RKO (cell line): ENCODE results near the gene GPER1.

ENCODE experiments used
- DNase-seq: peaks from one replicate; pipeline ENCODE4 v3.0.0-alpha.2; 2016; ENCODE audit warnings: low spot score

Gene GPER1

DNA sequence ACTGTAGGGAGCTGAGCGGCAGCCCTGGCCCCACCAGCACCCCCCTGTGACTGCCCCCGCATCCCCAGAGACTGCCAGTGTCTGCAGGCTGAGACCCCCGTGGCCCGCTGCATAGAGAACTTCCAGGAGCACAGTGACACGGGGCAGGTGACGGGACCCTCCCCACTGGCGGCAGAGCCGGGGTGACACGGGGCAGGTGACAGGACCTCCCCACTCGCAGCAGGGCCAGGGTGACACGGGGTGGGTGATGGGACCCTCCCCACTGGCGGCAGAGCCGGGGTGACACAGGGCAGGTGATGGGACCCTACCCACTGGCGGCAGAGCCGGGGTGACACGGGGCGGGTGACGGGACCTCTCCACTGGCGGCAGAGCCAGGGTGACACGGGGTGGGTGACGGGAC, 2.3 kb downstream of the GPER1 start:
- no peak for DNase-seq

DNA sequence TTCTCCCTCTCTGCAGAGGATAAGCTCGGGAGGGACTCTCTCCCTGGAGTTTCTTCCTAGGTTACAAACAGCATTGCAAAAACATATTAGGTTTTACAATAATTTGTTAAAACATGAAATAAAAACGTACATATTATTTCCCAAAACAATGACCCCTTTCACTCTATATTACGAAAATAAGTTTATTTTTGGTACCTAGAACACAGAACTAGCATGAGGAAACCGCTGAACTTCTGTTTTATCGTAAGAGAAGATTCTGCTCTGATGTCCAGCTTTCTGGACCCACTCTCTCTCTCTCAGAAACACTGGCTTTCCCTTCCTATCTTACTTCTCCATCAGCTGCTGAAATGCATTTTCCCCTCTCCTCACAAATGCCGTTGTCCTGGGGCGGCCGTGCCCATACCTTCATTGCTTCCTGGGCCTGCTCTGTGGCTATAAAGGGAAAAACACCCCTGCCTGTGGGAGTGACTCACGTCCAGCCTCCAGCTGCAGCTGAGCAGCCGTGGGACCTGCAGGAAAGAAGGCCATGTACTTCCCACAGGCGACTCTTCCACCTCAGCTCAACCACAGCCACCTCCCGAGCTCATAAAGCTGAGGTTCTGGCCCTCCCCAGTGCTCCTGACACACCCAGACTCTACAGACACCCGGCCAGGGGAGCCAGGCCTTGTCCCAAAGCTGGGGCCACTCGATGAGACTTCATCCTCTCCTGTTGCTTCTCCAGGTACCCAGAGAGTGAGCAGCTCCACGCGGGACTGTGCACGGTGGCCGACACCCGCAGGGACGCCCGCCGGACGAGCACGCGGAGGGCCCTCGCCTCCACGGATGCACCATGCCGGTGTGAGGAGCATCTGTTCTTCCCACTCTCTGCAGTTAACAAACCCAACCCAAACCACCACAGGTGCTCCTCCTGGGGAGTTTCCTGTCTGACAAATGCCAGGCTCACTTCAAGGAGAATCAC, 3.1 kb downstream of the GPER1 start:
- no peak for DNase-seq

DNA sequence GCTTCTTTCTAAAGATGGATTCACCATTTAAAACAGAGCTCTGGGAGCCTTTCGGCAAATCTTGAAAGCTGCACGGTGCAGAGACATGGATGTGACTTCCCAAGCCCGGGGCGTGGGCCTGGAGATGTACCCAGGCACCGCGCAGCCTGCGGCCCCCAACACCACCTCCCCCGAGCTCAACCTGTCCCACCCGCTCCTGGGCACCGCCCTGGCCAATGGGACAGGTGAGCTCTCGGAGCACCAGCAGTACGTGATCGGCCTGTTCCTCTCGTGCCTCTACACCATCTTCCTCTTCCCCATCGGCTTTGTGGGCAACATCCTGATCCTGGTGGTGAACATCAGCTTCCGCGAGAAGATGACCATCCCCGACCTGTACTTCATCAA, 3.7 kb downstream of the GPER1 start:
- no peak for DNase-seq

DNA sequence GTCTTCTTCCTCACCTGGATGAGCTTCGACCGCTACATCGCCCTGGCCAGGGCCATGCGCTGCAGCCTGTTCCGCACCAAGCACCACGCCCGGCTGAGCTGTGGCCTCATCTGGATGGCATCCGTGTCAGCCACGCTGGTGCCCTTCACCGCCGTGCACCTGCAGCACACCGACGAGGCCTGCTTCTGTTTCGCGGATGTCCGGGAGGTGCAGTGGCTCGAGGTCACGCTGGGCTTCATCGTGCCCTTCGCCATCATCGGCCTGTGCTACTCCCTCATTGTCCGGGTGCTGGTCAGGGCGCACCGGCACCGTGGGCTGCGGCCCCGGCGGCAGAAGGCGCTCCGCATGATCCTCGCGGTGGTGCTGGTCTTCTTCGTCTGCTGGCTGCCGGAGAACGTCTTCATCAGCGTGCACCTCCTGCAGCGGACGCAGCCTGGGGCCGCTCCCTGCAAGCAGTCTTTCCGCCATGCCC, 4.3 kb downstream of the GPER1 start:
- DNase-seq: no peak

GRCh38 chr7:1092806-1093501, 5.0 kb downstream of the GPER1 start:
- no peak for DNase-seq

- no peak for DNase-seq
These were observed 5.6 kb downstream of the GPER1 start for GRCh38 chr7:1093502-1093843.

DNA sequence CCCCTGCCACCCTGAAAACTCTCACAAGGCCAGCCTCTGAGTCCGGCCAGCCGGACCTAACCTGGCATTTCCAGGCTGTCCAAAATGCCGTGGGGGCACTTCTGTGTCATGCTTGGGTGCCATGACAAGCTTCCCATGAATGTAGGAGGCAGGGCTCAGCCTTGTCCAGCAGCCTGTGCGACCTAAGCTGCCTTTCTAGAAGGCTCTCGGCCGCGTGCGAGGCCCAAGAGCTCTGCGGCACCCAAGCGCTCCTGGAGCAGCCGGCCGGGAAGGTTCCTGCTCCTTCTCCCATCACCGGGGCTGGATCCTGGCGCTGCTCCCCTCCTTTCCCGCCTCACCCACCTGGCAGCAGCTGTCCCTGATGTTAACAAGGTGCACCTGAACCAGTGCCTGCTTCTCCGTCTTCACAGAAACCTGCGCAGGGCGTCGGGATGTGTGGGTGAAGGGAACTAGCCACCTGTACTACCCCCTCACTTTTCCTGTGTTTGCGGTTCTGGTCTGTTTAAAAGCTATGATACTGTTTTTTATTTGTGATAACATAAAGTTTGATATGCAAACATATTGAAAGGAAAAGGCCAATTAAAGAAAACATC, 6.1 kb downstream of the GPER1 start:
- no peak for DNase-seq

DNA sequence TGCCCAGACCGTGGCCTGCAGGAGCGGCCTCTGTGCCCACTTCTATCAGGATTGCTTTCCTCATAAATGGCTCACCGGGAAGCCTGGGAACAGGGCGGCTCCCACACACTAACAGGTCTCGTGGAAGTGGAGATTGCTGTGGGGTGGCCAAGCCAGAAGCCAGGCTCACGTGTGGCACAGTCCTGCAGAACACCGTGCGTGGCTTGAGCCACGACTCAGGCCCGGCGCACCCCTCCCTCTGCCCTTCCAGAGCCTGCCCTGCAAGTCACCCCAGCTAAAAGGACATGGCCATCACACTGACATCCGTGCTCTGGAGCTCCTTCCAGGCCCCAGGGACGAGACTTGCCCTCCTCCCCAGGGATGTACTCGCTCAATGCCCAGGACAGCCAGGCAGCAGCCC, 7.0 kb downstream of the GPER1 start:
- no peak for DNase-seq

- DNase-seq: no peak
These were observed 7.8 kb downstream of the GPER1 start for GRCh38 chr7:1095621-1096155.

DNA sequence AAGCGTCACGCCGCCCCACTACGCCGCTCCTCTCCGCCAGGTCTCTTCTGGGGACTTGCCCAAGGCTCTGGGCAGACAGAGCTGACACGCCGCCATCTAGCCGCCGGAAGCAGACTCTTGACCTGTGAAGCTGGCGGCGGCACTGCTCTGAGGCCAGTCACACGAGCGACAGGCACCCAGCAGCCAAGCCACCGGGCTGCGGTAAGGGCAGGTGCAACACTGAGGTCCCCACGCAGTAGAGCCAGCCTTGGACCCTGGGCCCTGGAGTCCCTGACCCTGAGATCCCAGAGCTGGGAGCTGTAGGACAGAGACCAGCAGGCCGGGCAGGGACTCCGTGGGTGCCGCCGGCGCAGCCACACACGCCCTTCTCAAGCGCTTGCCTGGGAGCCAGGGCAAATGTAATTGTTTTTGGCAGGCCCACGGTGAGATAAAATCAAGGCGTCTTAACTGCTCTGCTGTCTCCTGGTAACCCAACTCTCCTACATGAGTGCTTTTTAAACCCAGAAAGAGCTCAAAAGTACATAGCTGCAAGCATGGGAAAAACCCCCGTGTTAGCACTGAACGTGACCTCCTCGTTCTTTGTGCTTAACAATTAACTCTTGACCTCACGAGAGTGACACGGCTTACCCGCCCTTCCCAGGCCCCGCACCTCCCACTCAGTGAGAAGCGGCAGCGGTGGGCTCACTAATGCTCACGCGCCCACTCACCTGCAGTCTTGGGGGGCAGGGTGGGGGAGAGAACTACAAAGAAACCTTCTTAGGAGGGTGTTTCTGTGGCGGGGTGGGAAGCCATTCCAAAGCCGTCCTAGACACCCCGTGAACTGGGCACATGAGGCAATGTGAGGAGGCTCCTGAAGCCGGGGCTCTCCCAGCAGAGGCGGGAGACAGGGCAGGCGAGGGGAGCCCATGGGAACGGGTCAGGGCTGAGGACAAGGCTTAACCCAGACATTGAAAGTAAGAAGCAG, 8.5 kb downstream of the GPER1 start:
- DNase-seq: no peak

DNA sequence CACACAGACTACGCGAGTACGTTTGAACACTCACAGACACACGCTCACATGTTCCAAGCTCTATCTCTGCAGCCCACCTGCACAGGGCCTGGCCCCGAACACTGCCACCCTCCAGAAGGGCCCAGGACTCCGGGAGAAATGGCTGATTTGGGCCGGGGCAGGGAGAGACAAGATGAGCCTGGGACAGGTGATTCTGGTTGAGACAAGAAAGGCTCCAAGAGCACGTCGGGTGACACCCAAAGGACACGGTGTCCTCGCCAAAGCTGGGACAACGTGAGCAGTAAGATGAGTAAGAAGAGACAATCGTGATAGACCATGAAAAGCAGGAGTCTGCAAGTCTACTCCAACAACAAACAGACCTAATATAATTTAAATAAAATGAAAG, 9.2 kb downstream of the GPER1 start:
- no peak for DNase-seq

DNA sequence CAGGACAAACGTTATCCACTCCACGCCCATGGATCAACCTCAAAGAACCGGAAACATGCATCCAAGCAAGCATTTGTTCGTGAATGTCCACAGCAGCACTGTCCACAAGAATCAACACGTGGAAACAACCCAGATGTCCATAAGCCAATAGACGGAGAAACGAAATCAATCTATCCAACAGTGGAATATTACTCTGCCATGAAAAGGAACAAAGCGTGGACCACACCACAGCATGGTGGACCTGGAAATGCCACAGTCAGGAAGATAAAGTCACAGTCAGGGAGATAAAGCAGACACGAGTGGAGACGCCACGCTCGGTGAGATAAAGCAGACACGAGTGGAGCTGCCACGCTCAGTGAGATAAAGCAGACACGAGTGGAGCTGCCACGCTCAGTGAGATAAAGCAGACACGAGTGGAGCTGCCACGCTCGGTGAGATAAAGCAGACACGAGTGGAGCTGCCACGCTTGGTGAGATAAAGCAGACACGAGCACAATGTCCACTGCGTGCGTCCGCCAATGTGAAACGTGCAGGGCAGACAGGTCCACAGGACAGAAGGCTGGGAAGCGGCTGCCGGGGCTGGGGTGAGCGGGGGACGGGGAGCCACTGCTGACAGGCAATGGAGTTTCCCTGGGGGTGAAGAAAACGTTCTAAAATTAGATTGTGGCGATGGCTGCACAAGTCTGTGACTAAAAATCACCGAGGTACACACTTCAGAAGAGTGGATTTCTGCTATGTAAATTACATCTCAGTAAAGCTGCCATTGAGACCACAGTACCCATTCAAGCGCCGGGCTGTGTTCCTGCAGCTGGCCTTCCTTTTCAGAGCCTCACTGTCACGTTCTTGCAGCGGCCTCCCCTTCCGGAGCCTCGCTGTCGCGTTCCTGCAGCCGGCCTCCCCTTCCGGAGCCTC, 10.6 kb downstream of the GPER1 start:
- DNase-seq: no peak

DNA sequence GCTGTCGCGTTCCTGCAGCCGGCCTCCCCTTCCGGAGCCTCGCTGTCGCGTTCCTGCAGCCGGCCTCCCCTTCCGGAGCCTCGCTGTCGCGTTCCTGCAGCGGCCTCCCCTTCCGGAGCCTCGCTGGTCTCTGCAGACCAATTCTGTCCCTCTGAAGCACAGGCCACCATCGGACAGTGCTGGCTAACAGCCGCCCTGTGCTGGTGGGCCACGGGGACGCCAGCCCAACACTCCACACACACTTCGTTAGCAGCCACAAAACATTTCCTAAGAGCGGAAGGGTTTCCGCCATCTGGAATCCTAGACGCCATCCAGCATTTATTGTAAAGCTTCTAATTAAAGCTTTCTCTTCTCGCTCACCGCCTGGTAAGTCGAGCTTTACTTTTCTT, 11.2 kb downstream of the GPER1 start:
- DNase-seq: no peak

DNA sequence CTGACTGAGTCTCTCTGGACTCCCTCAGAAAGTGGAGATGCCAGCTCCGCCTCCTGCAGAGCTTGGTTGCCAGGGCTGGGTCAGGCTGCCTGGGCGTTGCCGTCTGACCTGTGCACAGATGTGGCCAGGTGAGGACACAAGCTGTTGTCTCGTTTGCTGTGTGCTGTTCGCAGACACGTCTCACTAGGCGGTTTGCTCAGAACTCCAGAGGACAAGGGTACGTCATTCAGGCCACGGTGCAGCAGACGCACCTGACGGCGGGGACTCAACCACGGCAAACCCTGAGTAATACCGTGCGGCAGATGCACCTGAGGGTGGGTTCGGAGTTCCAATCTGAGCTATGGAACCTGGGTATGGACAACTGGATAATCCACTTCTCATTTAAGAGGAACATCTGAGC, 11.7 kb downstream of the GPER1 start:
- DNase-seq: no peak

- DNase-seq: no peak
These were observed 12.5 kb downstream of the GPER1 start for GRCh38 chr7:1100386-1100785.

- DNase-seq: no peak
These were observed 13.1 kb downstream of the GPER1 start for GRCh38 chr7:1100834-1101562.

- no peak for DNase-seq
These were observed 13.9 kb downstream of the GPER1 start for GRCh38 chr7:1101563-1102431.

GRCh38 chr7:1103009-1103788, 15.3 kb downstream of the GPER1 start:
- DNase-seq: no peak
